KMS-11 (cell line): ENCODE data around the gene KRTAP7-1.

Experiments used
- H2AFZ ChIP-seq: fragments of 200-600 bp; sonication (generic); 2 replicates; pipeline ENCODE4 v1.6.1; 2016; ENCODE audit warnings: antibody characterized with exemption, mixed run types, low read depth
- H3K27ac ChIP-seq: fragments of 200-600 bp; sonication (generic); 2 replicates; pipeline ENCODE4 v1.6.1; 2016; ENCODE audit warnings: mild to moderate bottlenecking, mixed run types
- H3K27me3 ChIP-seq: fragments of 200-600 bp; sonication (generic); 2 replicates; pipeline ENCODE4 v1.6.1; 2017; ENCODE audit warnings: mild to moderate bottlenecking, low read depth, mixed run types, moderate library complexity; ENCODE audit not compliant: insufficient read depth
- H3K36me3 ChIP-seq: fragments of 200-600 bp; sonication (generic); 2 replicates; pipeline ENCODE4 v1.6.1; 2017; ENCODE audit warnings: mild to moderate bottlenecking, mixed run types; ENCODE audit not compliant: insufficient read depth
- H3K4me1 ChIP-seq: fragments of 200-600 bp; sonication (generic); 2 replicates; pipeline ENCODE4 v1.6.1; 2016; ENCODE audit warnings: mild to moderate bottlenecking, low read depth, mixed run types; ENCODE audit not compliant: poor library complexity, severe bottlenecking
- H3K4me2 ChIP-seq: fragments of 200-600 bp; sonication (generic); 2 replicates; pipeline ENCODE4 v1.7.0; 2016; ENCODE audit warnings: mild to moderate bottlenecking, mixed run types
- H3K4me3 ChIP-seq: fragments of 200-600 bp; sonication (generic); IDR thresholded peaks from 2 replicates; pipeline ENCODE4 v1.6.1; 2017; ENCODE audit warnings: low read depth, low read length, mixed read lengths; ENCODE audit not compliant: insufficient read depth
- H3K79me2 ChIP-seq: fragments of 200-600 bp; sonication (generic); 2 replicates; pipeline ENCODE4 v1.6.1; 2016; ENCODE audit warnings: low read depth, mixed run types; ENCODE audit not compliant: insufficient read depth
- H3K9ac ChIP-seq: fragments of 200-600 bp; sonication (generic); 2 replicates; pipeline ENCODE4 v1.6.1; 2016; ENCODE audit warnings: mild to moderate bottlenecking, mixed run types
- H4K20me1 ChIP-seq: fragments of 200-600 bp; sonication (generic); 2 replicates; pipeline ENCODE4 v1.6.1; 2016; ENCODE audit warnings: mild to moderate bottlenecking, mixed run types; ENCODE audit not compliant: insufficient read depth
- TF ChIP-seq, protein P1 (sequence below): fragments of 200-600 bp; sonication (generic); conservative IDR thresholded peaks from 2 replicates; pipeline ENCODE4 v1.6.1; 2017; ENCODE audit warnings: low read depth, mild to moderate bottlenecking, antibody characterized with exemption, low read length, moderate library complexity, mixed read lengths

Gene KRTAP7-1

DNA sequence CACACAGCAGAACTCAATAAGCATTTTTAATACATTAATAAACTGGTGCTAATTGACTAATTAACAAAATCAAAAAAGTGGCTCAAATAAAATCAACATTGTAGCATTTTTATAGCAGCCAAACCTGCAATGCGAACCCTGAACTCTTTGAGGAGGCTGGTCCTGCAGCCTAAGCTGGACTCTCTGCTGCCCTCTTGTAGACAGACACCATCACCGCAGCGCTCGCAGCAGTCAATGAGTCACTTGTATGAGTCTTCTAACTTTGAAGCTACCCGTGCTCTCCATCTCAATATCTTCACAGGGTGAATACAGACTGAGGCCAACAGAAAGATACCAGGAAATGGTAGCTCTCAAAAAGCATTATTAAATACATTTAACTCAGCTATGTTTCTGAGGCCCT, 9.7 kb upstream of the KRTAP7-1 start:
- Histone ChIP-seq H3K79me2 (no peaks in the 10 kb centered on the region), H3K27me3 (no peaks in the 10 kb centered on the region), H2AFZ (no peak overlapping the region), H4K20me1 (no peaks in the 10 kb centered on the region), H3K4me2 (no peak overlapping the region), H3K9ac (no peak overlapping the region), H3K4me3 (no peak overlapping the region), H3K36me3 (no peaks in the 10 kb centered on the region), H3K4me1 (no peaks in the 10 kb centered on the region), H3K27ac (no peak overlapping the region)
- TF ChIP-seq, protein P1, sequence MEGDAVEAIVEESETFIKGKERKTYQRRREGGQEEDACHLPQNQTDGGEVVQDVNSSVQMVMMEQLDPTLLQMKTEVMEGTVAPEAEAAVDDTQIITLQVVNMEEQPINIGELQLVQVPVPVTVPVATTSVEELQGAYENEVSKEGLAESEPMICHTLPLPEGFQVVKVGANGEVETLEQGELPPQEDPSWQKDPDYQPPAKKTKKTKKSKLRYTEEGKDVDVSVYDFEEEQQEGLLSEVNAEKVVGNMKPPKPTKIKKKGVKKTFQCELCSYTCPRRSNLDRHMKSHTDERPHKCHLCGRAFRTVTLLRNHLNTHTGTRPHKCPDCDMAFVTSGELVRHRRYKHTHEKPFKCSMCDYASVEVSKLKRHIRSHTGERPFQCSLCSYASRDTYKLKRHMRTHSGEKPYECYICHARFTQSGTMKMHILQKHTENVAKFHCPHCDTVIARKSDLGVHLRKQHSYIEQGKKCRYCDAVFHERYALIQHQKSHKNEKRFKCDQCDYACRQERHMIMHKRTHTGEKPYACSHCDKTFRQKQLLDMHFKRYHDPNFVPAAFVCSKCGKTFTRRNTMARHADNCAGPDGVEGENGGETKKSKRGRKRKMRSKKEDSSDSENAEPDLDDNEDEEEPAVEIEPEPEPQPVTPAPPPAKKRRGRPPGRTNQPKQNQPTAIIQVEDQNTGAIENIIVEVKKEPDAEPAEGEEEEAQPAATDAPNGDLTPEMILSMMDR, result peak; percentile 79

DNA sequence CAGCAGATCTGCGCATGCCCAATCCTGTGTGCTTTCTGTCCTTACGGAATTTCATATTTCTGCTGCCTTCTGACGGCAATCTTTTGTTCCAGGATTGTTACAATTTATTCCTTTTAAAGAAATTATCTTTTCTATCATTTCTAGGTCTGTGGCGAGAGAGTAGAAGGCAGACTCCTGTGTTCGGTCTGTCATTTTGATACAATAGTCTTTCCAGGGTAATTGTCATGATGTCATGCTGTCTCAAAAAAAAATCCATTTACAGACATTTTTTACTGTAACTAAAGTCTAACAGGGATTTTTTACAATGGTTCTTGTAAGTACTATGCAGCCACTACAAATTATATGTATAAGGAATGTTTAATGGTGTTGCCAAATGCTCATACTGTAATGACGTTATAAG, 9.0 kb upstream of the KRTAP7-1 start:
- H4K20me1 ChIP-seq, result no peaks in the 10 kb centered on the region
- H3K9ac ChIP-seq, result no peak overlapping the region
- H3K4me3 ChIP-seq, result no peak overlapping the region
- H3K4me1 ChIP-seq, result no peaks in the 10 kb centered on the region
- H3K27ac ChIP-seq, result no peak overlapping the region
- H2AFZ ChIP-seq, result no peak overlapping the region
- no peaks in the 10 kb centered on the region for H3K79me2 ChIP-seq
- no peaks in the 10 kb centered on the region for H3K27me3 ChIP-seq
- H3K36me3 ChIP-seq, result no peaks in the 10 kb centered on the region
- TF ChIP-seq, protein P1, result no peak
- no peak overlapping the region for H3K4me2 ChIP-seq

DNA sequence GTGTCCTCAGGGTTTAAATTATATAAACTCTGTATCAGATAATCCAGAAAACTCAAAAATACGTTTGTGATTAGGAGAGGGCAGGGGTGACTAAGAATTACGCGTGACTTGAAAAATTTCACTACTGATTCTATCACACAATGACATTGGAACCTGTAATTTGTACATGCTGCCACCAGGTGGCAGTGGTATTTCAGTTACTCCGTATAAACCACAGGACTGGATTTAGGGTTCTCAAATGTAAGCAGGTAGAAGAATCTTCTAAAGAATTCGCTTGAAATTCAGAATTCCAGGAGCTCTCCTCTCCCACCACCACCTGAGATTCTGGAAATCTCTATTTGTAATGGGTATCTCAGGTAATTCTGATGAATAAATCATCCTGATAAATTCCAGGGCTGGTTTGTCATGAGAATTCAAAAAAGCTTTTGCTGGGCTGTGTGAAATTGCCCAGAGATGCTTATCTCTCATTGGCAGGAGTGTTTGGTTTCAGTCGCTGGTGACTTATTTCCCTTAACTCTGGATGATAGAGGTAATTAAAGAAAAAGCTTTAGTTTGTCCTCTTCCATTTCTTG, 1.7 kb upstream of the KRTAP7-1 start:
- no peaks in the 10 kb centered on the region for H3K36me3 ChIP-seq
- H3K4me2 ChIP-seq, result no peak overlapping the region
- H3K4me3 ChIP-seq, result no peak overlapping the region
- no peak overlapping the region for H3K27ac ChIP-seq
- H3K4me1 ChIP-seq, result no peaks in the 10 kb centered on the region
- H4K20me1 ChIP-seq, result no peaks in the 10 kb centered on the region
- no peak overlapping the region for H2AFZ ChIP-seq
- TF ChIP-seq, protein P1, result peak; percentile 89
- H3K9ac ChIP-seq, result no peak overlapping the region
- H3K27me3 ChIP-seq, result no peaks in the 10 kb centered on the region
- H3K79me2 ChIP-seq, result no peaks in the 10 kb centered on the region

DNA sequence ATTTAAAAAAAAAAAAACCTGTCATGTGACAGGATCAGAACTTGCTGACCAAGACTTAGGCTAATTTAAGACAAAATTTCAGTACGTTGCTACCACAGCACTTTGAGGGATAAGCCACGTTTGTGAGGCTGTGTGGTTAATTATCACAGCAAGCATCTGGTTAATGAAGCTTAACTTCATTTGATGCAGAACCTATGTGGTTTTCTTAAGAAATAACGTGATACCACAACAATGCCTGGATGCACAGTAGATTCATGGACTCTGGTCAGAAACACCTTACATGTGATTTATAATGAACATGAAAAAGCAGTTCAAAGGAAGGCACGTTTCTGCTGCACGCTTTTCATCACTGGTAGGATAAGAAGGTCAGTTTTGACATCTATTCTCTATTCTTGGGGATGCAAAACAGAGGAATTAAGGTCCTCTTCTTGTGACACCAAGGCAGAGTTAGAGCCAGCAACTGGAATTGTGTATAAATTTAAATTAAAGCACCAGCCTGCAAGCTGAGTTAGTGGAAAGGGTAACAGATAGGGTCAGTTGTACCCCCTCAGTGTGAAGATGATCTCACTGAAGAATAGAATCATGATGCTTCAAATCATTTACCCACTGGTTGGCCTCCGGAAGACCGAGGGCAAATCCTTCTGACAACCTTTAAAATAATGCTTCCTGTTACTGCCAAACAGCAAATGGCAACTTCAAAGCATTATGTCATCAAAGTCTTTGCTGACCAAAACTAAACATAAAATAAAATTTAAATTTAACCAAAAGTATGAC, 10.5 kb downstream of the KRTAP7-1 start:
- H3K9ac ChIP-seq, result peak overlapping the region; percentile 43
- H3K27me3 ChIP-seq, result no peaks in the 10 kb centered on the region
- peak overlapping the region; percentile 83 for H3K4me2 ChIP-seq
- H4K20me1 ChIP-seq, result no peaks in the 10 kb centered on the region
- H3K4me1 ChIP-seq, result peaks cover 46% of the 10 kb centered on the region
- H3K79me2 ChIP-seq, result no peaks in the 10 kb centered on the region
- H2AFZ ChIP-seq, result peak overlapping the region; percentile 70
- no peak overlapping the region for H3K4me3 ChIP-seq
- no peaks in the 10 kb centered on the region for H3K36me3 ChIP-seq
- peak overlapping the region; percentile 92 for H3K27ac ChIP-seq
- TF ChIP-seq, protein P1, result no peak
